Liver (tissue), 3 donors: ENCODE data around the gene APOE.
A peak's percentile ranks its signal among the peaks of the same experiment; 100 is the strongest.

Source experiments
- EGR1 ChIP-seq, 2 donors: IDR thresholded peaks; 2 replicates each; pipeline ENCODE4 v1.6.1; 2016 to 2018; ENCODE audit warnings: antibody characterized with exemption in 2 of 2, low read depth in 2 of 2
- GABPA ChIP-seq, 2 donors: IDR thresholded peaks in 1 of 2; conservative IDR thresholded peaks in 1 of 2; 2 replicates each; pipeline ENCODE4 v1.6.1; 2016; ENCODE audit warnings: antibody characterized with exemption in 2 of 2, mild to moderate bottlenecking in 1 of 2, moderate library complexity in 1 of 2
- JUND ChIP-seq, 2 donors: IDR thresholded peaks; 2 replicates each; pipeline ENCODE4 v1.6.1; 2016; ENCODE audit warnings: antibody characterized with exemption in 2 of 2
- RAD21 ChIP-seq, 2 donors: IDR thresholded peaks; 2 replicates each; pipeline ENCODE4 v1.6.1; 2016; ENCODE audit warnings: antibody characterized with exemption in 2 of 2, mild to moderate bottlenecking in 2 of 2
- SP1 ChIP-seq: IDR thresholded peaks from 2 replicates; pipeline ENCODE4 v1.6.1; 2018; ENCODE audit warnings: antibody characterized with exemption, mild to moderate bottlenecking
- YY1 ChIP-seq: IDR thresholded peaks from 2 replicates; pipeline ENCODE4 v1.6.1; 2016; ENCODE audit warnings: antibody characterized with exemption, mild to moderate bottlenecking
- TF ChIP-seq, protein P1 (sequence below): IDR thresholded peaks from 2 replicates; pipeline ENCODE4 v1.6.1; 2016; ENCODE audit warnings: antibody characterized with exemption, mild to moderate bottlenecking
- TF ChIP-seq, protein P2 (sequence below): fragments of 150-350 bp; IDR thresholded peaks from 2 replicates; pipeline ENCODE4 v1.5.1; 2017; ENCODE audit warnings: improper control_type of control experiment, low read depth, low read length; ENCODE audit not compliant: missing input control
- donor health status: healthy.
- donor health status: healthy.

- TF ChIP-seq, protein P1, sequence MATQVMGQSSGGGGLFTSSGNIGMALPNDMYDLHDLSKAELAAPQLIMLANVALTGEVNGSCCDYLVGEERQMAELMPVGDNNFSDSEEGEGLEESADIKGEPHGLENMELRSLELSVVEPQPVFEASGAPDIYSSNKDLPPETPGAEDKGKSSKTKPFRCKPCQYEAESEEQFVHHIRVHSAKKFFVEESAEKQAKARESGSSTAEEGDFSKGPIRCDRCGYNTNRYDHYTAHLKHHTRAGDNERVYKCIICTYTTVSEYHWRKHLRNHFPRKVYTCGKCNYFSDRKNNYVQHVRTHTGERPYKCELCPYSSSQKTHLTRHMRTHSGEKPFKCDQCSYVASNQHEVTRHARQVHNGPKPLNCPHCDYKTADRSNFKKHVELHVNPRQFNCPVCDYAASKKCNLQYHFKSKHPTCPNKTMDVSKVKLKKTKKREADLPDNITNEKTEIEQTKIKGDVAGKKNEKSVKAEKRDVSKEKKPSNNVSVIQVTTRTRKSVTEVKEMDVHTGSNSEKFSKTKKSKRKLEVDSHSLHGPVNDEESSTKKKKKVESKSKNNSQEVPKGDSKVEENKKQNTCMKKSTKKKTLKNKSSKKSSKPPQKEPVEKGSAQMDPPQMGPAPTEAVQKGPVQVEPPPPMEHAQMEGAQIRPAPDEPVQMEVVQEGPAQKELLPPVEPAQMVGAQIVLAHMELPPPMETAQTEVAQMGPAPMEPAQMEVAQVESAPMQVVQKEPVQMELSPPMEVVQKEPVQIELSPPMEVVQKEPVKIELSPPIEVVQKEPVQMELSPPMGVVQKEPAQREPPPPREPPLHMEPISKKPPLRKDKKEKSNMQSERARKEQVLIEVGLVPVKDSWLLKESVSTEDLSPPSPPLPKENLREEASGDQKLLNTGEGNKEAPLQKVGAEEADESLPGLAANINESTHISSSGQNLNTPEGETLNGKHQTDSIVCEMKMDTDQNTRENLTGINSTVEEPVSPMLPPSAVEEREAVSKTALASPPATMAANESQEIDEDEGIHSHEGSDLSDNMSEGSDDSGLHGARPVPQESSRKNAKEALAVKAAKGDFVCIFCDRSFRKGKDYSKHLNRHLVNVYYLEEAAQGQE = peak; percentile 80
- TF ChIP-seq, protein P2, sequence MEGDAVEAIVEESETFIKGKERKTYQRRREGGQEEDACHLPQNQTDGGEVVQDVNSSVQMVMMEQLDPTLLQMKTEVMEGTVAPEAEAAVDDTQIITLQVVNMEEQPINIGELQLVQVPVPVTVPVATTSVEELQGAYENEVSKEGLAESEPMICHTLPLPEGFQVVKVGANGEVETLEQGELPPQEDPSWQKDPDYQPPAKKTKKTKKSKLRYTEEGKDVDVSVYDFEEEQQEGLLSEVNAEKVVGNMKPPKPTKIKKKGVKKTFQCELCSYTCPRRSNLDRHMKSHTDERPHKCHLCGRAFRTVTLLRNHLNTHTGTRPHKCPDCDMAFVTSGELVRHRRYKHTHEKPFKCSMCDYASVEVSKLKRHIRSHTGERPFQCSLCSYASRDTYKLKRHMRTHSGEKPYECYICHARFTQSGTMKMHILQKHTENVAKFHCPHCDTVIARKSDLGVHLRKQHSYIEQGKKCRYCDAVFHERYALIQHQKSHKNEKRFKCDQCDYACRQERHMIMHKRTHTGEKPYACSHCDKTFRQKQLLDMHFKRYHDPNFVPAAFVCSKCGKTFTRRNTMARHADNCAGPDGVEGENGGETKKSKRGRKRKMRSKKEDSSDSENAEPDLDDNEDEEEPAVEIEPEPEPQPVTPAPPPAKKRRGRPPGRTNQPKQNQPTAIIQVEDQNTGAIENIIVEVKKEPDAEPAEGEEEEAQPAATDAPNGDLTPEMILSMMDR = no peak
- peak; percentile 85 for TF ChIP-seq SP1
- peak; percentile 72 to 90 for TF ChIP-seq GABPA (IDR thresholded peaks at IDR 0.05 in 1 of 2, conservative IDR thresholded peaks at IDR 0.05 in 1 of 2)
- TF ChIP-seq RAD21 (IDR thresholded peaks at IDR 0.05) = peak in 1 of 2 donors; percentile 22
- peak; percentile 96 for TF ChIP-seq YY1
- peak; percentile 28 to 56 for TF ChIP-seq EGR1 (IDR thresholded peaks at IDR 0.05; ENCODE audit: low read depth in 2 of 2)
- peak in 1 of 2 donors; percentile 65 for TF ChIP-seq JUND (IDR thresholded peaks at IDR 0.05)
Measured at GRCh38 chr19:44954649-44955504, 49.3 kb downstream of the APOE start, which contains the start of gene CLPTM1.
